HCT116 (cell line): ENCODE measurements around the gene ALX4. TPM values are rescaled to one million over a fixed set of nuclear protein-coding genes. Genes with fewer than 3 reads are reported as not detected.

Experiments used
- ATAC-seq: fragments of 200-7000 bp; cut with Tn5 transposase; 2 replicates; pipeline ENCODE4 v1.9.1; 2020; ENCODE audit warnings: mild to moderate bottlenecking, moderate library complexity
- BruUV-seq: library from RNA; stranded (reverse); fragments of 400-500 nt; replicated peaks from 2 replicates; lab custom pipeline; 2021; lab: Mats Ljungman, UMichigan
- CTCF ChIA-PET: fragments of 300-600 bp; sonication (Branson Sonifier 250); formaldehyde crosslinking; loops from one replicate; lab custom pipeline; 2021; ENCODE audit warnings: antibody characterized with exemption; lab: Charles Lee
- POLR2A ChIA-PET: fragments of 300-600, 350-600 bp; sonication (Branson Sonifier 250); formaldehyde crosslinking; loops from one replicate; lab custom pipeline; 2021; ENCODE audit warnings: antibody characterized with exemption; lab: Charles Lee
- RAD21 ChIA-PET, 2 experiments: fragments of 300-600 bp; sonication (Branson Sonifier 250); formaldehyde crosslinking; loops; one replicate each; lab custom pipeline; 2023; ENCODE audit warnings: low total read pairs in 2 of 2; ENCODE audit not compliant: uncharacterized antibody in 2 of 2, unreplicated experiment in 2 of 2, low non-redundant PET in 1 of 2; lab: Charles Lee
- DNase-seq: peaks from one replicate; pipeline ENCODE4 v3.0.0-alpha.2; 2010; ENCODE audit warnings: low read depth, low spot score
- H2AFZ ChIP-seq: fragments of 200-600 bp; shearing (Covaris generic), sonication (generic); 2 replicates; pipeline ENCODE4 v1.6.1; 2017; ENCODE audit warnings: low read depth, mixed run types, mixed read lengths, antibody characterized with exemption, low read length; ENCODE audit not compliant: poor library complexity, severe bottlenecking
- H3K27ac ChIP-seq: 2 replicates; pipeline ENCODE4 v1.5.1; 2012; ENCODE audit warnings: low read depth, low read length
- H3K27me3 ChIP-seq: fragments of 200-600 bp; sonication (generic); 2 replicates; pipeline ENCODE4 v1.6.1; 2016; ENCODE audit warnings: mixed run types, low read length, mixed read lengths; ENCODE audit not compliant: insufficient read depth
- H3K36me3 ChIP-seq, 2 experiments: fragments of 200-500 bp in 1 of 2; fragments of 200-600 bp in 1 of 2; sonication (Bioruptor generic) in 1 of 2; sonication (generic) in 1 of 2; 2 replicates each; pipeline versions ENCODE4 v1.5.1 to v1.6.1; 2014 to 2016; ENCODE audit warnings: low read length in 2 of 2, inconsistent platforms in 1 of 2, mixed read lengths in 1 of 2, mixed run types in 1 of 2; ENCODE audit not compliant: insufficient read depth in 2 of 2, control insufficient read depth in 1 of 2
- H3K4me1 ChIP-seq, 2 experiments: fragments of 200-600 bp in 1 of 2; sonication (generic) in 1 of 2; 2 replicates each; pipeline versions ENCODE4 v1.5.1 to v1.6.1; 2012 to 2017; ENCODE audit warnings: low read length in 2 of 2, inconsistent platforms in 1 of 2, mild to moderate bottlenecking in 1 of 2, mixed read lengths in 1 of 2, mixed run types in 1 of 2, moderate library complexity in 1 of 2; ENCODE audit not compliant: insufficient read depth in 2 of 2, control insufficient read depth in 1 of 2
- H3K4me2 ChIP-seq: fragments of 200-600 bp; sonication (generic); 2 replicates; pipeline ENCODE4 v1.6.1; 2017; ENCODE audit warnings: mixed run types, low read length, mixed read lengths
- H3K4me3 ChIP-seq, 2 experiments: fragments of 200-600 bp in 1 of 2; sonication (generic) in 1 of 2; replicated peaks in 1 of 2; 2 replicates each; pipeline ENCODE4 v1.5.1; 2011 to 2016; ENCODE audit warnings: low read length in 2 of 2, control low read depth in 1 of 2, low read depth in 1 of 2, mild to moderate bottlenecking in 1 of 2, mixed read lengths in 1 of 2, mixed run types in 1 of 2
- H3K79me2 ChIP-seq: fragments of 200-600 bp; sonication (generic); 2 replicates; pipeline ENCODE4 v1.6.1; 2017; ENCODE audit warnings: mild to moderate bottlenecking, mixed run types, low read length, moderate library complexity, mixed read lengths; ENCODE audit not compliant: insufficient read depth
- H3K9ac ChIP-seq: fragments of 200-600 bp; sonication (generic); 2 replicates; pipeline ENCODE4 v1.6.1; 2016; ENCODE audit warnings: low read length, mixed read lengths
- H3K9me2 ChIP-seq: fragments of 200-600 bp; sonication (generic), shearing (Covaris generic); 2 replicates; pipeline ENCODE4 v1.6.1; 2017; ENCODE audit warnings: mixed run types, mild to moderate bottlenecking, moderate library complexity; ENCODE audit not compliant: insufficient read depth
- H3K9me3 ChIP-seq, 2 experiments: fragments of 200-500 bp in 1 of 2; fragments of 200-600 bp in 1 of 2; sonication (Bioruptor generic) in 1 of 2; sonication (generic) in 1 of 2; 2 replicates each; pipeline ENCODE4 v1.6.1; 2014 to 2017; ENCODE audit warnings: low read length in 2 of 2, mixed read lengths in 2 of 2, inconsistent platforms in 1 of 2, low read depth in 1 of 2, mild to moderate bottlenecking in 1 of 2, mixed run types in 1 of 2, moderate library complexity in 1 of 2; ENCODE audit not compliant: control insufficient read depth in 1 of 2, insufficient read depth in 1 of 2
- H4K20me1 ChIP-seq: fragments of 200-600 bp; sonication (generic), shearing (Covaris generic); 2 replicates; pipeline ENCODE4 v1.6.1; 2017; ENCODE audit warnings: mixed run types, mild to moderate bottlenecking, moderate library complexity; ENCODE audit not compliant: insufficient read depth
- ATF3 ChIP-seq: IDR thresholded peaks from 2 replicates; pipeline ENCODE4 v1.6.1; 2012
- CBX3 ChIP-seq: IDR thresholded peaks from 2 replicates; pipeline ENCODE4 v1.6.1; 2012; ENCODE audit warnings: low read depth
- CTCF ChIP-seq, 3 experiments: fragments of 200-600 bp in 1 of 3; sonication (generic) in 1 of 3; IDR thresholded peaks in 2 of 3; conservative IDR thresholded peaks in 1 of 3; 2 replicates each; pipeline ENCODE4 v1.5.1; 2012 to 2017; ENCODE audit warnings: low read depth in 2 of 3, low read length in 2 of 3, antibody characterized with exemption in 1 of 3, borderline replicate concordance in 1 of 3, control low read depth in 1 of 3, mild to moderate bottlenecking in 1 of 3, mixed read lengths in 1 of 3, mixed run types in 1 of 3, moderate library complexity in 1 of 3; ENCODE audit not compliant: insufficient read depth in 1 of 3
- EGR1 ChIP-seq: IDR thresholded peaks from 2 replicates; pipeline ENCODE4 v1.6.1; 2012; ENCODE audit warnings: low read depth
- JUND ChIP-seq: IDR thresholded peaks from 2 replicates; pipeline ENCODE4 v1.6.1; 2012
- POLR2A ChIP-seq: IDR thresholded peaks from 2 replicates; pipeline ENCODE4 v1.7.0; 2011; ENCODE audit warnings: borderline replicate concordance; ENCODE audit not compliant: insufficient read depth, insufficient read length; ENCODE audit errors: extremely low read depth
- POLR2AphosphoS5 ChIP-seq: IDR thresholded peaks from 2 replicates; pipeline ENCODE4 v1.6.1; 2011; ENCODE audit warnings: mild to moderate bottlenecking, low read depth, low read length, moderate library complexity
- RAD21 ChIP-seq: IDR thresholded peaks from 2 replicates; pipeline ENCODE4 v1.6.1; 2012; ENCODE audit warnings: low read depth, mild to moderate bottlenecking
- SP1 ChIP-seq: IDR thresholded peaks from 2 replicates; pipeline ENCODE4 v1.6.1; 2012; ENCODE audit warnings: low read depth
- SRF ChIP-seq: IDR thresholded peaks from 2 replicates; pipeline ENCODE4 v1.6.1; 2012; ENCODE audit warnings: low read depth
- TCF7L2 ChIP-seq: IDR thresholded peaks from 2 replicates; pipeline ENCODE4 v1.7.0; 2011; ENCODE audit warnings: borderline replicate concordance, inconsistent platforms; ENCODE audit not compliant: insufficient read depth, insufficient read length; ENCODE audit errors: extremely low read depth
- ZBTB33 ChIP-seq: IDR thresholded peaks from 2 replicates; pipeline ENCODE4 v1.6.1; 2011; ENCODE audit warnings: mild to moderate bottlenecking, low read length, moderate library complexity; ENCODE audit not compliant: insufficient replicate concordance; ENCODE audit errors: extremely low read depth
- ZFX ChIP-seq: fragments of 450-650 bp; IDR thresholded peaks from 2 replicates; pipeline ENCODE4 v1.6.1; 2017
- ZNF274 ChIP-seq: fragments of 200-500 bp; sonication (Bioruptor generic); IDR thresholded peaks from 2 replicates; pipeline ENCODE4 v1.6.1; 2014; ENCODE audit warnings: mild to moderate bottlenecking, low read depth, low read length, inconsistent platforms
- intact Hi-C: fragments of 100-400 bp; cut with micrococcal nuclease; formaldehyde crosslinking; loops from 2 replicates; pipeline ENCODE4 v1.10.0; 2022
- total RNA-seq: library from RNA; stranded (reverse); gene quantifications from one replicate; pipeline ENCODE4 v1.2.1, GENCODE V29; 2021; ENCODE audit not compliant: unreplicated experiment

Gene ALX4
- total RNA-seq, 1 experiment from 2014 or later, result not detected

- ChIA-PET CTCF (no interaction called here), RAD21 (no interaction called here), POLR2A (no interaction called here)
- H3K36me3 ChIP-seq, result no peaks in the 10 kb centered on the region
- DNase-seq (no peak), ATAC-seq (no peak)
- no peak overlapping the region for H3K4me2 ChIP-seq
- BruUV-seq, result no TSS peak
- no peaks in the 10 kb centered on the region for H3K79me2 ChIP-seq
- no peak overlapping the region for H3K9ac ChIP-seq
- H3K27ac ChIP-seq, result no peak overlapping the region
- no peaks in the 10 kb centered on the region for H3K9me3 ChIP-seq
- no peak overlapping the region for H3K4me3 ChIP-seq
- no peaks in the 10 kb centered on the region for H3K4me1 ChIP-seq
- TF ChIP-seq TCF7L2 (no peak), POLR2A (no peak), POLR2AphosphoS5 (no peak), SRF (no peak)
- no peaks in the 10 kb centered on the region for H4K20me1 ChIP-seq
- intact Hi-C loops, result no loop called here
- no peak overlapping the region for H2AFZ ChIP-seq
- no peaks in the 10 kb centered on the region for H3K9me2 ChIP-seq
- peaks cover 31% of the 10 kb centered on the region for H3K27me3 ChIP-seq
Observed at GRCh38 chr11:44340656-44341055, 30.7 kb upstream of the ALX4 start.

GRCh38 chr11:44339530-44339883, 29.6 kb upstream of the ALX4 start:
- H3K9ac ChIP-seq, result no peak overlapping the region
- ATAC-seq (no peak), DNase-seq (no peak)
- no peaks in the 10 kb centered on the region for H4K20me1 ChIP-seq
- no peak overlapping the region for H3K4me2 ChIP-seq
- no peaks in the 10 kb centered on the region for H3K79me2 ChIP-seq
- no peaks in the 10 kb centered on the region for H3K9me2 ChIP-seq
- ChIA-PET POLR2A (no interaction called here), CTCF (no interaction called here), RAD21 (no interaction called here)
- H3K27ac ChIP-seq, result no peak overlapping the region
- TF ChIP-seq CBX3 (no peak), ZFX (no peak), EGR1 (no peak), POLR2AphosphoS5 (no peak), JUND (no peak), CTCF (IDR thresholded peaks at IDR 0.05 in 2 of 3, conservative IDR thresholded peaks at IDR 0.05 in 1 of 3; ENCODE audit: borderline replicate concordance in 1 of 3, insufficient read depth in 1 of 3, low read depth in 2 of 3, low read length in 2 of 3) (no peak), ZNF274 (no peak), TCF7L2 (no peak), RAD21 (no peak), ATF3 (no peak), ZBTB33 (no peak), POLR2A (no peak), SP1 (no peak)
- H2AFZ ChIP-seq, result no peak overlapping the region
- no peak overlapping the region for H3K4me3 ChIP-seq
- H3K36me3 ChIP-seq, result no peaks in the 10 kb centered on the region
- no peaks in the 10 kb centered on the region for H3K4me1 ChIP-seq
- no TSS peak for BruUV-seq
- H3K9me3 ChIP-seq, result no peaks in the 10 kb centered on the region
- H3K27me3 ChIP-seq, result peaks cover 40% of the 10 kb centered on the region
- intact Hi-C loops, result no loop called here
